Measurements from ENCODE around the gene SLC16A10.
"Not testable (repeated sequence)": the region's sequence is repeated elsewhere in the genome, so short reads cannot be mapped to it uniquely, and the experiment has no call there.

Gene SLC16A10

DNA sequence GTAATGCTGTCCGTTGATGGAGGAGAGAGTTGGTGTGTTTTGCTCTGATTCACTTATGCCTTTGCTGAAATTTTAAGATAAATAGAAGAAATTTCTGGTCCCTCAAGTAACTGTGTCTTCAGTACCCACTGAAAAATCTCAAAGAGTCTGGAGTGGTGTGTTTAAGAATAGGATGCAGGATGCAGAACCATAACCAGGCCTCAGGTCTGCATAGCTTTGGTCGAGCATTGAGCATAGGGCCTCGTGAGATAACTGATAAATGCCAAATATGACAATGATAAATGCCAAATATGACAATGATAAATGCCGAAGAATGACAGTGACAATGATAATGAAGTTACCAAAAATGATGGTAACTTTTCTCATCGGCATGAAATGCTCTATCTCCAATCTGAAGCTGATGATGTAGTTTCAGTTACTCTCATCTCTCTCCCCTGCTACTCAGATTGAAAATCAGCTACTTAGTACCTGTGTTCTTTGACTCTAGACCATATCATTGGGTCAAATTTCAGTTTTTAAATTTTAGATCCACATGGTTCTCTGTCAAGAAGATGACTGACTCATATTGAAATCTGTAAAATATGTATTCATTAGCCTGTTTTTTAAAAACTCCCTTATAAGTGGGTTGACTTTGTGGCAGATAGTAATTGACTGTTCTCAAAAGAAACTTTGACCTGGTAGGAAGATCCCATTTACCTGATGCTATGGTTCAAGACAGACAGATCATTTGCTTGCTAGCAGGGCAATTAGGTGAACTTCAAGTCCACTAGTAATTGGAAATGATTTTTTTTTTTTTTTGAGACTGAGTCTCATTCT is 96.6 kb downstream of the SLC16A10 start:
- no peak for DNase-seq (ENCODE audit: low read depth in 2 of 3, low spot score in 2 of 3)

DNA sequence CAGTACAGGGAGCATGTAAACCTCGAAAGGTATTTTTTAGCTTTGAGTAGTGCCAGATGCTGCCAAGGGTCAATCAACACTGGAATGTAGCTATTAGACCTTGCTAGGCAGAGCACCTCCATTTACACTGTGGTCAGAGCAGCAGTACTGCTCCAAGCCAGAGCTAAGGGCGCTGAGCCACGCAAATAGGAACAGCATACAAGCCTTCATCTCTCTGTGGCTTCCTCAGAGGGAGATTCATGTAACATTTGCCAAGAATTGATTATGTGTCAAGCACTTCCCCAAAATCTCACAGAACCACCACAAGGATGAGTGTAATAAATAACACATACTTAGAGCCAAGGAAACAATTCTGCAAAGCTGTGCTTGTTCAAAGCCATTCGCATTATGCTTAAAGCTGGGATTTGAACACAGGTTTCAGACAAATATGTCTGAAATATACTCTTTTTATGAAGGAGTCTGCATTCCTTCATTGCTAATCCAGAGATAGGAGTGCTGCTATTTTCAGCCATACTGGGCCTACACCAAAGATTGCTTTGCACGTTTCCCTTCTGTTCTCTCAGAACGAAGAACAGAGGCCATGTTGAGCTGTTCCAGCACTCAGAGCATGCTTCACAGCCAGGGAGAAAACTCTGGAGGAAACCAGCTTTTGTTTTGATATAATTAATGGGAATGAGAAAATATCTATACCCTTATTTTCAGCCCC is 97.7 kb downstream of the SLC16A10 start:
- DNase-seq (ENCODE audit: low read depth in 2 of 3, low spot score in 2 of 3), result no peak

DNA sequence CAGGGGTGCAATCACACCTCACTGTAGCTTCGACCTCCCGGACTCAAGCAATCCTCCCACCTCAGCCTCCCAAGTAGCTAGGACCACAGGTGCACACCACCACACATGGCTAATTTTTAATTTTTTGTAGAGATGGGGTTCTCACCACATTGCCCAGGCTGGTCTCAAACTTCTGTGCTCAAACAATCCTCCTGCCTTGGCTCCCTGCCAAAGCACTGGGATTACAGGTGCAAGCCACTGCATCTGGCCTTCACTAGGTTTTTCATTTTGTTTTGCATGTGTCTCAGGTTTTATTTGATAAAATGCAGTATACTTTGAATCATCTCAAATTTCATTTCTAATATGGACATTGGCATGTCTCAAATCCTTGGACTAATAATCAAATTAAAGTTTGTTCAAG is 98.7 kb downstream of the SLC16A10 start:
- no peak for DNase-seq (ENCODE audit: low read depth in 2 of 3, low spot score in 2 of 3)

DNA sequence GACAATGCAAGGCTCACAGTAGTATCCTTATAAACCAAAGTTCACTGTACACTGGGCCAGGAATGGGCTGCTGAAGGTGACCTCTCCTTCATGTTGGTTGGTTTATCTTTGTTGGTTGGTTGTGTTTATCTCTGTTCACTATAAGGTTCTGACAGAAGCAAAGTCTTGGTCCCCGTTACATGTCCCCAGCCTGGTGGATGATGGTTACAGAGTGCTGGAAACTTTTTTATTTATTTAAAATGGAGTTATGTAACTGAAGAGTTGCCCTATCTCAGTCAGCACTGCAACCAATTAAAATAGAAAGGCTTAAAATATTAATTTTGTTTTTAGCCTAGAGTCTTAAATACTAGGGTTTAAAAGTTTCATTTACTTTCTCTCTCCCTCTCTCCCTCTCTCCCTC is 100.6 kb downstream of the SLC16A10 start:
- no peak for DNase-seq (ENCODE audit: low read depth in 2 of 3, low spot score in 2 of 3)

DNA sequence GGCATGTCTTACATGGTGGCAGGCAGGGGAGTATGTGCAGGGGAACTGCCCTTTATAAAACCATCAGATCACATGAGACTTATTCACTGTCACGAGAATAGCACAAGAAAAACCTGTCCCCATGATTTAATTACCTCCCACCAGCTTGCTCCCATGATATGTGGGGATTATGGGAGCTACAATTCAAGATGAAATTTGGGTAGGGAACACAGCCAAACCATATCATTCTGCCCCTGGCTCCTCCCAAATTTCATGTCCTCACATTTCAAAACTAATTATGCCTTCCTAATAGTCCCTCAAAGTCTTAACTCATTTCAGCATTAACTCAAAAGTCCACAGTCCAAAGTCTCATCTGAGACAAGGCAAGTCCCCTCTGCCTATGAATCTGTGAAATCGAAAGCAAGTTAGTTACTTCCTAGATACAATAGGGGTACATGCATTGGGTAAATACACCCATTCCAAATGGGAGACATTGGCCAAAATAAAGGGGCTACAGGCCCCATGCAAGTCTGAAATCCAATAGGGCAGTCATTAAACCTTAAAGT is 102.4 kb downstream of the SLC16A10 start:
- not testable (repeated sequence) for DNase-seq (ENCODE audit: low read depth in 2 of 3, low spot score in 2 of 3)

DNA sequence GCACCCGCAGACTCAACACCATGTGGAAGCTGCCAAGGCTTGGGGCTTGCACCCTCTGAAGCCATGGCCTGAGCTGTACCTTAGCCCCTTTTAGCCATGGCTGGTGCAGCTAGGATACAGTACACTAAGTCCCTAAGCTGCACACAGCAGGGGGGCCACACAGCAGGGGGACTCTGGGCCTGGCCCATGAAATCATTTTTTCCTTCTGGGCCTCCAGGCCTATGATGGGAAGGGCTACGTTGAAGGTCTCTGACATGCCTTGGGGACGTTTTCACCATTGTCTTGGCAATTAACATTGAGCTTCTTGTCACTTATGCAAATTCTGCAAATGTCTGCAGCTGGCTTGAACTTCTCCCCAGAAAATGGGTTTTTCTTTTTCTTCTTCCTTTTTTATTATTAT is 103.3 kb downstream of the SLC16A10 start:
- no peak for DNase-seq (ENCODE audit: low read depth in 2 of 3, low spot score in 2 of 3)

DNA sequence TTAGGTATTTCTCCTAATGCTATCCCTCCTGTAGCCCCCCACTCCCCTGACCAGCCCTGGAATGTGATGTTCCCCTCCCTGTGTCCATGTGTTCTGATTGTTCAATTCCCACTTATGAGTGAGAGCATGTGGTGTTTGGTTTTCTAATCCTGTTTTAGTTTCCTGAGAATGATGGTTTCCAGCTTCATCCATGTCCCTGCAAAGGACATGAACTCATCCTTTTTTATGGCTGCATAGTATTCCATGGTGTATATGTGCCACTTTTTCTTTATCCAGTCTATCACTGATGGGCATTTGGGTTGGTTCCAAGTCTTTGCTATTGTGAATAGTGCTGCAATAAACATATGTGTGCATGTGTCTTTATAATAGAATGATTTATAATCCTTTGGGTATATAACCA is 103.8 kb downstream of the SLC16A10 start:
- DNase-seq (ENCODE audit: low read depth in 2 of 3, low spot score in 2 of 3), result not testable (repeated sequence)

DNA sequence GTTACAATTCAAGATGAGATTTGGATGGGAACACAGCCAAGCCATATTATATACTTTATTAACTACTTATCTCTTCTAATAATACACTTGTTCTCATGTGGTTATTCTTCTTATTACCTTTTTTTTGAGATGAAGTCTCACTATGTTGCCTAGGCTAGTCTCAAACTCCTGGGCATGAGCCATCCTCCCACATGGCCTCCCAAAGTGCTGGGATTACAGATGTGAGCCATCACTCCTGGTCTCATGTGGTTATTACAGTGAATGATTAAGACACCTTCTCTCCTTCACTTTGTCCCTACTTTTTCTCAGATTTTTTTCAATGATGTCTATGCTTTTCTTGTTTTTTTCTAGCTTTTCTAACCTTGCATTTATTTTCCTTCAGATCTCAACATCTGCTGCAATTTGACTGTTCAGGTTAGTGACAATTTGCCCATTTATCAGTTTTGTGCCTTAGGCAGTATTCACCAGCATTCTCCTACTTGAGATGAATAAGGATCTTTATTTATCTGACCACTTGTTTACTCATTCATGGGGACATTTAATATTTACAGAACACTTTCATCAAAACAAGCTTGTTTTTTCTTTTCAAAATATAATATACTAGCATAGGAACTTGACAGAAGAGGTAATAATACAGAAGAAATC is 105.7 kb downstream of the SLC16A10 start:
- DNase-seq (ENCODE audit: low read depth in 2 of 3, low spot score in 2 of 3), result no peak

DNA sequence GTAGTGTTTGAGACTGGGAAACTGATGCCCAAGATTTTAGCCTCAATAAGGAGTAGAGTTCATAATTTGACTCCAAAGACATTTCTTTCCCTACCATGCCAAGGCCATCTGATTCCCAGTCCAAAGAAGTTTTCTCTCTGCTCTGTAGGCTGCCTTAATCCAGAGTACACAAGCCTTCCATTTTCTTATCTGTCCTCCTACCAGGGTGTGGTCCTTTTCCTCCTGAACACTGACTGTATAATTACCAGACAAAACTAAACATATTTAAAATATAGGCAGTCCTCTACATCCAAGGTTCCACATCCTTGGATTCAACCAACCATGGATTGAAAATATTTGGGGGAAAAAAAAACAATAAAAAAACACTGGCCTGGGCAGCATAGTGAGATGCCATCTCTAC is 108.4 kb downstream of the SLC16A10 start:
- DNase-seq (ENCODE audit: low read depth in 2 of 3, low spot score in 2 of 3), result no peak

DNA sequence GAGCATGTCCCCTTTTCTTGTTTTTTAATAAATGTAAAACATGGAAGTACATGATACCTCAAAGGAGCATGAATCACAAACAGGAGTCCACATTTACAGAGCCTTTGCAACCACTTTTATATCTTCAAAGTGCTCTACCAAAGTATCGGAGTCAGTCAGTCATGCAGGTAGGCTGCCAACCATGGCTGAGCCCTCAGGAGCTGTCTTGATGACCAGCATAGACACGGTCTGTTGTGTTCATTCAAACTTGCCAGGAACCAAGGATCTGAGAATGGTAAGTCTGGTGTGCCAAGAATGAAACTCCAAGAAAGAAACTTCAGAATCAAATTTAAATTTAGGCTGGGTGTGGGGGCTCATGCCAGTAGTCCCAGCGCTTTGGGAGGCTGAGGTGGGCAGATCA is 111.5 kb downstream of the SLC16A10 start:
- DNase-seq (ENCODE audit: low read depth in 2 of 3, low spot score in 2 of 3), result no peak

DNA sequence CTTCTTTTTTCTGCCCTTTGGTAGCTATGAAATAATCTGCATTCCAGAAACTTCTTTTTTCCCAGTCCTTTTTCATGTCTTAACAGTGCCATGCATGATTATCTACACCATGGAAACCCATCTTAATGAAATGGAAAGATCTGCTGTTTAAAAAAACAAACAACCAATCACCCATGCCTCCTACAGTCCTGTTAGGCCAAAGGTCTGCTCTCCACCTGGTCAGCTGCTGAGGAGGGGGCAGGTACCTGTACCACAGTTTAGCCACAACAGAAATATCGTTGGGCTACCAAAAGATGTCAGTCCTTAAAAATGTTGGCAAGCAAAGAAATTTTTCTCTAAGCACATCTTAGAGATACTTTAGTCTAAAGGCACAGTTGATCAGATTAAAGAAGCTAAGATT is 112.6 kb downstream of the SLC16A10 start:
- no peak for DNase-seq (ENCODE audit: low read depth in 2 of 3, low spot score in 2 of 3)

DNA sequence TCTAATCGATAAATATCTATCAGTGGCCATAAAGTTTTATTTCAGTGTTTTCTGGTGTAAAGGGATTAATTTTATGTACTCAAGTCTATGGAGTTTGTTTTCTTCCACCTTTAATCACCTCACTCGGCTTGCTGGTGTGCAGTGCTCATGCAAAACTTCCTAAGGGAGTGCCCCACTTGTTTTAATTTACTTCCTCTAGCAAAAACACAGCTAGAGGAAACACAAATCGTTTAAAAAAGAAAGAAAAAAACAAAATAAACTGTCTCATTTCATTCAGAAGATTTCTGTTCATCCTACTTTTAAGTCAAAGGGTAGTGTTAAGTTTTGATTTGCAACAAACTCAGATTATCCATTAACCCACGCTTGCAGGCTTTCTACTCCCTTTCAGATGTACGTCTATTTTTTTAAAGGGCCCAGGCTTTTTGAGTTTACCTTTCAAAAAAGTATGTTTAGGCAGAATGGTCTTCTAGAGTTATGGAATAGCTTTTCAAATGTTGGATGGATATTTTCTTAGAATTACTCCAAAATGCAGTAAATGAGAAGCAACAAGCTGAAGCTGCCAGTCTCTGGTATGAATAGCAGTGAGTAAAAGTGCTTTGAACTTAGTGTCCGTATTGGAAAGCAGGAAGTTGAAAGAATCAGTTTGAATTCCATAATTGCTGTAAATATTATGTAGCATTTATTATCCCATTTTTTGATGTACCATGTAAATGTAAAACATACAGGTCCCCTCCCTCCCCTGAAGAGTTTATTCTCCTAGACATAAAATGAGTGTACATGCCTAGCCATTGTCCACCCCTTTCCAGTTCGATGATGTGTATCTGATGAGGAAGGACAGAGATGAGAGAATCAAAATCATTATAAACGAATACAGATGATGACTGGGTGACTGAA is 113.3 kb downstream of the SLC16A10 start:
- no peak for DNase-seq (ENCODE audit: low read depth in 2 of 3, low spot score in 2 of 3)

DNA sequence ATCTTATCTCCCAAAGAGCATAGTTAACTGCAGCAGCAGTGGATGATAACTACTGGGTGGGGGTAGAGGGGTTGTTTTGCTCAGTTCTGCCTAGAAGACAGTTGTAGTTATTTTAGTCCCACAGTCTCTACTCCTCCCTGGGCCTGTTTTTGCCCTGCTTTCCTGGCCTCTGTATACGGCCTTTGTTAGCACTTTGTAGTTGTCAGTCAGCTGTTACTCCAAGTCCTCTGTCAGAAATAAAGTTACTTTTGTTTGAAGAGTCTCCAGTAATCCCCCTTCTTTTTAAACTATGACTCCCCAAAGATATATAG is 113.9 kb downstream of the SLC16A10 start:
- DNase-seq (ENCODE audit: low read depth in 2 of 3, low spot score in 2 of 3), result no peak

DNA sequence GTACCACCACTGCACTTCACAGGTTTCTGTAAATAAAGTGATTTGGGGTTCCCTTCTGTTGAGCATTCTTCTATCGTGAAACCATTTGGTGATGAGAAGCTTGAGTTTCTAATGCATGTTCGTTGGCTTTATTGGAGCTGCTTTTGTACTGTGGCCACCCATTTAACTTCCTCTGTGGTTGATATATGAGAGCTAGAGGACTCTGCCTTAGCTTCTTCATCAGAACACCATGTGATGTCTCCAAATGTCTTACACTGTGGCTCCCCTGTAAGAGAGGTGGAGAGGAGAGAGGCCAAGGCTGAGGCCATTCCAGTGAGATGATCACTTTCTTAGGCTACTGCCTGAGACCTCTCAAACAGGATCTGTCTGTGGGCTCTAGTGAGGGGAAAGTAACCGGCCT is 114.5 kb downstream of the SLC16A10 start:
- no peak for DNase-seq (ENCODE audit: low read depth in 2 of 3, low spot score in 2 of 3)

DNA sequence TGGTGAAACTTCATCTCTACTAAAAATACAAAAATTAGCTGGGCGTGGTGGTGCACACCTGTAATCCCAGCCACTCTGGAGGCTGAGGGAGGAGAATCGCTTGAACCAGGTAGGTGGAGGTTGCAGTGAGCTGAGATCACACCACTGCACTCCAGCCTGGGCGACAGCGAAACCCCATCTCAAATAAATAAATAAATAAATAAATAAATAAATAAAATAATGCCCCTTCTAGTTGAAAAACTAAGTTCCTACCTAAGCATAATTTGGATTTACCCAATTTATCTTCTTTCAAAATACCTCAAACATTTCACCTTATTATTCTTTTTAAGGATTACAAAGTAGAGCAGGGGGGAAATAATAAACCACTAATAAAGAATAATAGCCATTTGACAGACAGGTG is 116.2 kb downstream of the SLC16A10 start:
- not testable (repeated sequence) for DNase-seq (ENCODE audit: low read depth in 2 of 3, low spot score in 2 of 3)

DNA sequence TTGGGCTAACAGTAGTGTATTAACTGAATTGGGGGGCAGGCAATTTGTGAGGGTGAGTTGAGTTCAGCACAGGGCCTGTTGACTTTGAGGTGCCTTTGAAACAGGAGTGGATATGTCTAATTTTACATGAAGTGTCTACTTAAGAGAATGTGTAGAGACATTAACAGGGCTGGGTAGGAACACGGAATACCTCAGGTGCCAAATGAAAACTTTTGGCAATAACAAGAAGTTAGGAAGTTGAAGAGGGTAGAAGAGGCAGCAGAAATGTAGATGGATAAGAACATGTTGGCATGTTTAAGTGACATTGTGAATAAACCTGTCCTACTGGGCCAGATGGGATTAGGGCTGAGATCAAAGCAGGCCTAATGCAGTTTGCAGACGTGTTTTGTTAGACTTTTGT is 117.0 kb downstream of the SLC16A10 start:
- DNase-seq (ENCODE audit: low read depth in 2 of 3, low spot score in 2 of 3), result no peak

DNA sequence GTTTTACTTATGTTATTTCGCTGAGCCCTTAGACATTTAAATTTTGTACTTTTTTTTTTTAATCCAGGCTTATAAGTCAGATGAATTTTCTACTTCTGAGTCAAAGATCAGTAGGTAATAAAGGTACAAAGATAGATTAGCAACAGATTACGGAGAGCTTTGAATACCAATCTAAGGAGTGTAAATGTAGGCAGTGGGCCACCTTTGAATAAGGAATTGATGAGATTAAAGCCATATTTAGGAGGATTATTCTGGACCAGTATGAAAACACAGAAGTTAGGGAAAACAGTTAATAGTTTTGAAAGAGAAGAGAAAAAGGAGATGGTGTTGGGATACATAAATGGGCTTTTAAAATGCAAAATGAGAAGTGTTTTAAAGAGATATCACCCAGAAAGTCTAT is 117.6 kb downstream of the SLC16A10 start:
- DNase-seq (ENCODE audit: low read depth in 2 of 3, low spot score in 2 of 3), result no peak

DNA sequence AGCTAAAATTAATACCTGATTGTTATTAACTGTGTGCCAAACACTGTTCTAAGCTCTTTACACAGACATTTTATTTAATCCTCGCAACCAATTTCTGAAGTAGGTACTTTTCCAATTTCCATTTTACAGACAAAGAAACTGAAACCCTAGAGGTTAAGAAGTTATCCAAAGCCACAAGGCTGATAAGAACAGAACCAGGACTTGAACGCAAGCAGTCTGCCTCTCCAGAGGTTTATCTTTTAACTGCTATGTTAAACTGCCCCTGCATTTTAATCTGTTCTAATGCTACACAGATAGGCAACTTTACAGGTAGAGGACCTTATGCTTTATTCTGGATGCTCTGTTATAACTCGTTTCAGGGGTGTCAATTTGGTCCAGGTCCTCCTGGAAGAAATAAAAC is 118.2 kb downstream of the SLC16A10 start:
- DNase-seq (ENCODE audit: low read depth in 2 of 3, low spot score in 2 of 3), result no peak

DNA sequence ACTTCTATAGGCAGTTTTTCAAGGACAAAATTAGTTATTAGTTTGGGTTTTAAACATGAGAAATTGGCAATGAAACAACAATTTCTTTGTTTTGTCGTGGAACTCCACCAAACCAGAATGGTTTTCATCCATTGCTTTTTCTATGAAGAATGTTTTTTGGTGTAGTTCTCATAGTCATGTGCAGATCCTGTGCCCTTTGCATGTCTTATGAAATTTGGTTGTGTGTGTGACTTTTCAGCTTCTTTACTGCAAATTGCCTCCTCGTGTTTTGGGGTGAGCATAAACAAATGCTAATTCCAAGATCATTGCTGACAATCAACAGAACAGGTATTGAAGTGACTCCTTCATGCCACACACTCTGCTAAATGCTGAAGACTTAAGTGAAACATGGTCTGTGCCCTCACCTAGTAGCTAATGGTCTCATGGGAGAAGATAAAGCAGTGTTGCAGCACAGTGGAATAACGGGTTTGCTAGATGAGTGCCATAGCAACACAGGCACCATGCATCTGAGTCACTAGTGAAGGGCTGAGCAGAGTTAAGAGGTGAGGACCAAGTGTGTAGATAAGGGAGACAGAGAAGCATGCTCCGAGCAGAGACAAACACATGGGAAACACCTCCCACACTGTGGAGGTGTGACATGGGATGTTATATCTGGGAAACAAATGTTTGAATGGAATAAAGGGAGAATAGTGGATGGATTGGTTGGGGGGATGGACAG is 120.0 kb downstream of the SLC16A10 start:
- no peak for DNase-seq (ENCODE audit: low read depth in 2 of 3, low spot score in 2 of 3)

DNA sequence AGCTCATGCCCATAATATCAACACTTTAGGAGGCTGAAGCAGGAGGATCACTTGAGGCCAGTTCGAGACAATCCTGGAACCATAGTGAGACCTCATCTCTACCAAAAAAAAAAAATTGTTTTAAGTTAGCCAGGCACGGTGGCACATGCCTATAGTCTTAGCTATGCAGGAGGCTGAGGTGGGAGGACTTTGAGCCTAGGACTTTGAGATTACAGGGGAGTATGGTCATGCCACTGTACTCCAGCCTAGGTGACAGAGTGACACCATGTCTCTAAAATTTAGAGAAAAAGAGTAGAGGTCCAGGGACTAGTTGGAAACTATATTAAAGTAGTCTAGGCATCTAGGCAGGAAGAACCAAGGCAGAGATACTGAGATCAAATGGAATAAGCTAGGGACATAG is 121.6 kb downstream of the SLC16A10 start:
- no peak for DNase-seq (ENCODE audit: low read depth in 2 of 3, low spot score in 2 of 3)
